NCI-H2227 (cell line): ENCODE results near the gene EYA3.

Source experiments
- DNase-seq: peaks from one replicate; lab custom pipeline; 2025; ENCODE audit not compliant: unreplicated experiment; lab: John Stamatoyannopoulos, UW

Gene EYA3

DNA sequence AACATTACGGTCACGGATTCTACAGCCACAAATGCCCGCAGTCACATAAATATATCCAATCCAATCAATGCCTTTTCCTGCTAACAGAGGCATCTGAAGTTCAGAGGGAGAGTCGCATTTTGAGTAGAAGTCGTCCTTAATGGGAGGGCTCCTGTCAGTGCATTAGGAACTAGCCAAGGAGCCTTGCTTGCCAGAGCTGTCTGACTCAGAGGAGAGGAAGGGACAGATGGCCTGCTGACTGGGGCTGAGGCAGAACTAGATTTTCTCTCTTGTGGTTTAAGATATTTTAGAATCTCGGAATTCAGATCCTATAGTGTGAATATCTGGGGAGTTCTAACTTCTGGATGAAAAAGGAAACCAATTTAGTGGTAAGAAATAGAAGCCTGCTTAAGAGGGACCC is 118.0 kb downstream of the EYA3 start:
- no peak for DNase-seq

DNA sequence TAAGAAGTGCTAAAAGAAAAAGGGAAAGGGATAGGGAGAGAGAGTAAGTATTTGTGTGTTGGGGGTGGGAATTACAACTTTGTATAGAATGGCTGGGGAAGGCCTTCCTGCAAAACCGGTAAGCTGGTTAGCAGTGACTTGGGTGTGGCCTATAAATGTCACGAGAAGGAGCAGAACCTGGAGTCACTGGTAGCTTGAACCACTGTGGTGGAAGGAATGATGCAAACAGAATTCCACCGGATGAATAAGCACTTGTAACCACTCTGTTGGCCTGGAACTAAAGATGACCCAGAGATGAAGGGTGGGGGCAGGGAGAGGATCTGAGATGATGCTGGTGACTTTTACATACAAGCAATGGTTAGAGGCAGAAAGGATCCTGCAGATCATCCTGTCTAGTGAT is 119.7 kb downstream of the EYA3 start:
- no peak for DNase-seq

DNA sequence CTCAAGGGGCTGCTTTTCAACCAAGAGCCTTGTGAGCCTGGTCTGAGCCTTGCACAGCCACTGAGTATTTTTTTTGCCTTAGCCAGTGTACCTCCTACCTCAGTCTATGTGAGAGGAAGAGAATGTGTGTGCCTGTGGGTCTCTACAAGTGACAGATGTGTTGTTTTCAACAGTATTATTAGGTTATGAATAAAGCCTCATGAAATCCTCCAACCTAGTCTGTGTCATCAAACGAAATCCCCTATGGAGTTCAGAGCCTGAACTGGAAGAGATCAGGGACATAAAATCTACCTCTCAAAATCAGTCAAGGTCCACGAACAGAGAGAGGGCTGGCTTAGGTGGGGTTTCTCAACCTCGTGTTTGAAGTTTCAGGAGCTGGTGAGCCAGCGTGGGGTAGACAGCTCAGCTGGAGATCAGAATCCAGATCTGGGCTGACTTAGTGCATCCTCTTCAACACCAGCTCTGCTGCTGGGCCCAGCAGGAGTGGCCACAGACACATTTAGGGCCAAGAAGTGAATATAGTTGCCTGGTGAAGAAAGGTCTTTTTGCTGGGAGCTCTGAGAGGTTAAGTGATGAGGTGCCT is 120.4 kb downstream of the EYA3 start:
- DNase-seq, result no peak

DNA sequence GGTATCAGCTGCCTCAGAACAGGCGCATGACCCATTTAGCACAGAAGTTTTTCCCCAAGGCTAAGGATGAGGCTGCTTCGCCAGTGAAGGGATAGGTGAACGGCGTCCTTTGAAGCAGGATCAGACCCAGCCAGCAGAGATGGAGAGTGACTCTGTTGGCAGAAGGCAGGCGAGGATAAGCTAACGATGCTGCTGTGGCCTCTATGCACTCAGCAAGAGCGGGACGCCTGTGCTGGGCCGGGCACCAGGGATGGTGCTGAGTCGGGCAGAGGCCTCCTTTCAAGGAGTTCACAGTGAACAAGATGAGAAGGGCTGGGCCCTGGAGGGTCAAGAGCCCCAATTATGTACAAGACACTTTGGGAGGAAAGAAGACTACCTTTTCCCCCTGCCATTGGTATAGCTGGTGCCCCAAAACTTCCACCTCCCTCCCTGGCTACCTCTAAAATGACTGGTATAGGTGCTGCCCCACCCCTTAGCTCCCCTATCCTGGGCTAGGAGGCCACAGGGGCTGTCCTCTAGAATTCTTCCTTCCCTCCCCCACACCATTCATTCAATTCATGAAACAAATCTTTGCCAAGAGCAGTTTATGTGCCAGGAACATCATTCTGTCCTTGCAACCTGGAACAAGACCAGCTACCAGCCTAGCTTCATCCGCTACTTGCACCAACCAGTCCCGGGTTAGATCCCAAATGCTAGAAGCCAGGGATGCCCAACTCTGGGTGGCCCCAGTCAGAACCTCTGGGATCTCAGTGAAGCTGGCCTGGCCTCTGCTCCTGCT is 121.1 kb downstream of the EYA3 start:
- DNase-seq, result no peak

DNA sequence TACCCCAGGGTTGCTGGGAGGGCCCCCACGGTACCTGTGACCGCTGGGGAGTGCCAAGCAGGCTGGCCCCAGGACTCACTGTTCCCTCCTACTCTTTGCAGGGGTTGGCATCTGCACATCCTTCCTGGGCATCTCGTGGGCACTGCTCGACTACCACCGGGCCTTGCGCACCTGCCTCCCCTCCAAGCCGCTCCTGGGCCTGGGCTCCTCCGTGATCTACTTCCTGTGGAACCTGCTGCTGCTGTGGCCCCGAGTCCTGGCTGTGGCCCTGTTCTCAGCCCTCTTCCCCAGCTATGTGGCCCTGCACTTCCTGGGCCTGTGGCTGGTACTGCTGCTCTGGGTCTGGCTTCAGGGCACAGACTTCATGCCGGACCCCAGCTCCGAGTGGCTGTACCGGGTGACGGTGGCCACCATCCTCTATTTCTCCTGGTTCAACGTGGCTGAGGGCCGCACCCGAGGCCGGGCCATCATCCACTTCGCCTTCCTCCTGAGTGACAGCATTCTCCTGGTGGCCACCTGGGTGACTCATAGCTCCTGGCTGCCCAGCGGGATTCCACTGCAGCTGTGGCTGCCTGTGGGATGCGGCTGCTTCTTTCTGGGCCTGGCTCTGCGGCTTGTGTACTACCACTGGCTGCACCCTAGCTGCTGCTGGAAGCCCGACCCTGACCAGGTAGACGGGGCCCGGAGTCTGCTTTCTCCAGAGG is 121.9 kb downstream of the EYA3 start:
- DNase-seq, result no peak

DNA sequence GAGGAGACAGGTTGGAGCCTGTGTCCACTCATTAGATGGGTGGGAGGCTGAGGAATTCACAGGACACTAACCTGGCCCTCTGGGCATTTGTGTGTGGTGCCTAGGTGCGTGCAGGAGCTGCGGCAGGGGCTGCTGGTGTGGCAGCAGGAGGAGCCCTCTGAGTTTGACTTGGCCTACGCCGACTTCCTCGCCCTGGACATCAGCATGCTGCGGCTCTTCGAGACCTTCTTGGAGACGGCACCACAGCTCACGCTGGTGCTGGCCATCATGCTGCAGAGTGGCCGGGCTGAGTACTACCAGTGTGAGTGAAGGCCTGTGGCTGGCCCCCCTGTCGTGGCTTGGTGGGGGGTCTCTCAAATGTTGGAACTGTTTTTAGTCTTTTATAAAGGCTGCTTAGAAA is 125.0 kb downstream of the EYA3 start:
- no peak for DNase-seq

DNA sequence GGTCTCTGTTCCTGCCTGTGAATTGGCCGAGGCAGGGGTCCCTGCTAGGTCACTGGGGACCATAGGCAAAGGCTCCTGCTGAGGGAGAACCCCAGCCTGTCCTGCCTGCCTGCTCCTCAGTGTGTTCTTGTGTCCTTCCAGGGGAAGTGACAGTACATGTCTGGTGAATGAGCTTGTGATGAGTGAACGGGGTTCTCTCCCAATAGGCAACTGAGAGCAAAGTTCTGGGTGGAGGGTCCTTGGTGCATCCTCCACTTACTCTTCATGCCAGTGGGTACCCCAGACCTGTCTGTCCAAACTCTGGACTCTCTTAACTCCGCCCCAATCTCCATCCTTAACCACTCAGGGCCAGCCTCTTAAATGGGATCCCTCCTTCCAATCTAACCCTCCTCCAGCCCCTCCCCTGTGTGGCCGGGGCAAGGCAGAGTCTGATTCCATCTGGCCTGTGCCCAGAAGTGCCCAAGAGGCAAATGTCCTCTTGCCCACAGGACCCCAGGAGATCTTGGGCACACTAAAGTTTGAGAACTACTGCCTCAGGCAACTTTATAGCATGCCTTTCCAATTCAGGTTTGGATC is 126.7 kb downstream of the EYA3 start:
- DNase-seq, result no peak

DNA sequence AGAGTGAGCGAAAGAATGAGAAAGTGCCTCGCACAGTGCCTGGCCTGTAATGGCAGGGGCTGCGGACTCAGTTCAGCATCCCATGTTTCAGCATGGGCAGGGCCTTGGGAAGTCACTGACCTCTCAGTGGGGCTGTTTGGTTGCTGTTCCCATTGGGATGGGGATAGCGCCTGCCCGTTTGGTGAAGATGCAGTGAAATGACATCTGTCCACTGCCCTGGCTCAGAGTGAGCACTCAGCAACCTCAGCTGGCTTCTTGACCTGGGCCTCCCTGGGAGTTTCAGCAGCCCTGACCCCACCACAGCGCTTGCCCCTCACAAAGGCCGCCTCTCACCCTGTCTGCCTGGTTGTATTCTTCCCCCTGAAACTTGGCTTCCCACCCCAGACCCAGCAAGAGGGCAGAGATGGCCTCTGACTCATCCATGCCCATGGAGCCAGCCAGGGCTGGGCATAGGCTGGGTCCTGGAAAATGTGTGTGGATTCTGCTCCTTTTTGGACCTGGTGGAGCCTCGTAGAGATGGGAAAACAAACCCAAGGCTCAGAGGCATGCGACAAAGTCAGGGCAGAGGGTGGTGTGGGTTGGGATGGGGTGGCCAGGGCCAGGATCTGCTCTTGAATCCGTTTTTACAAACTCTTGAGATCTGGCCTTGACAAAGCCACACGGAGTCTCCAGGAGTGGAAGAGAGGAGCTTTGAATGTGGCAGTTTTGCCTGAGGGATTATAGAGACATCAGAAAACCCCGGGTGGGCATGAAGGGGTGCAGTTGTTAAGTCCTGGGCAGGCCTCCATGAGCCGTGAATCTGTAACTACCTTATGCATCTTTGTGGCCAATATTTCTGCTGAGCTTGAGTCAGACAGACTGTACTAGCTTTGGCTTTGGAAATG is 127.4 kb downstream of the EYA3 start:
- DNase-seq, result no peak

DNA sequence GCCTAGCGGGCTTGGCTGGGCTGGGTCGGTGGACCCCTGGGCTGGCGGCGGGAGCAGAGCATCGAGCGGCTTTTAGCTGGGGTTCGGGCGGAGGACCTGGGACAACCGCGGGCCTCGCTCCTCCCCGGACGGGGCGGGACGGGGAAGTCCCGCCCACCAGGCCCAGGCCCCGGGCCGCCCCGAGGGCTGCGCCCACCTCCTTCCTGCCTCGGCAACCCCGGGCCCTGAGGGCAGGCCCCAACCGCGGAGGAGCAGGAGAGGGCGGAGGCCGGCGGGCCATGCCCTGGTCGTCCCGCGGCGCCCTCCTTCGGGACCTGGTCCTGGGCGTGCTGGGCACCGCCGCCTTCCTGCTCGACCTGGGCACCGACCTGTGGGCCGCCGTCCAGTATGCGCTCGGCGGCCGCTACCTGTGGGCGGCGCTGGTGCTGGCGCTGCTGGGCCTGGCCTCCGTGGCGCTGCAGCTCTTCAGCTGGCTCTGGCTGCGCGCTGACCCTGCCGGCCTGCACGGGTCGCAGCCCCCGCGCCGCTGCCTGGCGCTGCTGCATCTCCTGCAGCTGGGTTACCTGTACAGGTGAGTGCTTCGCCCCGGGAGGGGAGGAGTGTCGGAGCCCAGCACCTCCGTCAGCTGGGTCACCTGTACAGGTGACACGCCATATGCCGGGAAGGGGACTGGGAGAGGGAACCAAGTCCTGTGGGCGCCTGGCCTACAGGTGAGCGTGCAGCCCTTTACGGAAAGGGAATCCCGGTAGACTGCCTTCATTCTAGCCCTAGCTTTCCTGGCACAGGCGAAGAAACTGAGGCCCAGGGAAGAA is 128.4 kb downstream of the EYA3 start, which contains the start of gene XKR8:
Gene XKR8 (plus strand): TSS at position 182 of the 812 bp plus-strand sequence. CDS start 97 bp downstream, at position 279.
- no peak for DNase-seq

DNA sequence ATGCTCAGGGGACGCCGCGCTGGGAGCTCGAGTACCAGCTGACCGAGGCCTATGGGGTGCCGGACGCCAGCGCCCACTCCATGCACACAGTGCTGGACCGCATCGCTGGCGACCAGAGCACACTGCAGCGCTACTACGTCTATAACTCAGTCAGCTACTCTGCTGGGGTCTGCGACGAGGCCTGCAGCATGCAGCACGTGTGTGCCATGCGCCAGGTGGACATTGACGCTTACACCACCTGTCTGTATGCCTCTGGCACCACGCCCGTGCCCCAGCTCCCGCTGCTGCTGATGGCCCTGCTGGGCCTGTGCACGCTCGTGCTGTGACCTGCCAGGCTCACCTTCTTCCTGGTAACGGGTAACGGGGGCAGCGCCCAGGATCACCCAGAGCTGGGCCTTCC is 129.9 kb downstream of the EYA3 start:
- DNase-seq, result no peak

DNA sequence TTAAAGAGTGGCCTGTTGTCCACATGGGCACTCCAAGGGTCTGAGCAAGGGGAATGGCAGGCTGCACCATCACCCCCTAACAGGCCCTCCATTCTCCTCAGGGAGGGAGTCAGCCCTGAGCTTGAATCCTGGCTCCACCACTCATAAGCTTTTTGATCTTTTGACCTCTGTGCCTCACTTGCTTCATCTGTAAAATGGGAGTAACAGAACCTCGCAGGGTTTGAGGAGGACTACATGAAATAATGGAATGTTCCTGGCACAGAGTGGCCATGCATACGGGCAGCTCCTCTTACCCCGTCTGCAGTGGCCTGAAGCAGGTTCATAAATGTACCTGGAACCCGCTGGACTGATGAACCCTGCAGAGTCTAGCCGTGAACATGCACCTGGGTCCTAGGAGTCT is 130.8 kb downstream of the EYA3 start:
- no peak for DNase-seq

DNA sequence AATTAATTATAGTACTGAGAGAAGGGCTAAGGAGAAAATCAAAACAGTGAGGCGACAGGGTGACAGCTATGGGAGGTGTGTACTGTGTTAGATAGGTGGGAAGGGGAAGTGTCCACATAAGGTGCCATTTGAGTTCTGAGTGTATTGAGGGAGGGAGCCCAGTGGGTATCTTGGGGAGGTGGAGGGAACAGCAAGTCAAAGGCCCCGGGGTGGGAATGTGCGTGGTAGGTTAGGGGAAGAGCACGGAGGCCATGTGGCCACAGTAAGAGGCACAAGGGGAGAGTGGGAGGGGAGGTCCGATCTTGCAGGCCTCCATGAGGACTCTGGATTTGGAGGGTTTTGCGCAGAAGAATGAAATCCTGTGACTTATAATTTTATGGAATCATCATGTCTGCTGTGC is 131.6 kb downstream of the EYA3 start:
- DNase-seq, result no peak

DNA sequence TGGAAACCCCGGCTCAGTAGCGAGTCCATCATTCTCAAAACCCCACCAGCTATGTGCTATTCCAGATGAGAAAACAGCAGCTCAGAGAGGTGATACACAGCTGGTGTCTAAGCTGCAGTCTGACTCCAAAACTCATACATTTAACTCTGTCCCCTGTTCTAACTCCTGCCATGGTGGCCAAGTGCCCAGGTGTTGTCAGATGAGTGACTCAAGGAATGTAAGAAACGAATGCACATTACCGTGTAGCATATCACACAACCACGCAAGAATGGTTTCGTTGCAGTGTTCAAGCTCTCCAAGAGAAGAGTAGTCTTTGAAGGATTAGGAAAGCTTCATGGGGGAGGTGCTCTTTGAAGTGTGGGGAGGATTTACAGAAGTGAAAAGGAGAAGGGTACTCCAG is 133.3 kb downstream of the EYA3 start:
- no peak for DNase-seq

DNA sequence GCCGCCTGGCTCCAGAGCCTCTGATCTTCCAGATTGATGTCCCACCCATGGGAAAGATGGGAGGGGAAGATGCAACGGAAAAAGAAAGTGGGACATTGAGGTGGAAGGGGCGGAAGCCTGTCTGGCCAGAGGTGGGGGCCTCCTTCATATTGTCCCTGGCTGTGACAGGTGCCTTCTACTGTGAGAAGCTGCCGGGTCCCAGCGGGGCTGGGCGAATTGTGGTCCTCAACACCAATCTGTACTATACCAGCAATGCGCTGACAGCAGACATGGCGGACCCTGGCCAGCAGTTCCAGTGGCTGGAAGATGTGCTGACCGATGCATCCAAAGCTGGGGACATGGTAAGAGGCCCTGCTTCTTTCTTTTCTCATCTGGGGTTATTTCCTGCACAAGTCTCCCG is 134.2 kb downstream of the EYA3 start:
- DNase-seq, result no peak

DNA sequence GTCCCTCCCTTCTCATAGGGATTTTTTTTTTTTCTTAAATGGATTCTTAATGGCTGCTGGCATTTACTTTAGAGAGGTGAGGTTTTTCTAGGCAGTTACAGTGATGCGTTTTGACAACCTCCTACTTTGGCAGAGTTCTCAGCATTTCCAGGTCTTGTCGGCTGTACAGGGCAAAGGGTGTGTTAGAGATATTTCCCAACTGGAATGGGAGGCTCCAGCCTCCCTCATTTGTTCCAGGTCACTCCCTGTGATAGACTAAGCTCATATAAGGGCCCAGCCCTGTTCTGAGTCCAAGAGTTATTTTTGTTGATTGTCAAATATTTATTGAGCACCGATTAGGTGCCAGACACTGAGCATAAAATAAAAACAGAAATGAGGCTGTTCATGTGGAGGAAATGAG is 136.3 kb downstream of the EYA3 start:
- no peak for DNase-seq

DNA sequence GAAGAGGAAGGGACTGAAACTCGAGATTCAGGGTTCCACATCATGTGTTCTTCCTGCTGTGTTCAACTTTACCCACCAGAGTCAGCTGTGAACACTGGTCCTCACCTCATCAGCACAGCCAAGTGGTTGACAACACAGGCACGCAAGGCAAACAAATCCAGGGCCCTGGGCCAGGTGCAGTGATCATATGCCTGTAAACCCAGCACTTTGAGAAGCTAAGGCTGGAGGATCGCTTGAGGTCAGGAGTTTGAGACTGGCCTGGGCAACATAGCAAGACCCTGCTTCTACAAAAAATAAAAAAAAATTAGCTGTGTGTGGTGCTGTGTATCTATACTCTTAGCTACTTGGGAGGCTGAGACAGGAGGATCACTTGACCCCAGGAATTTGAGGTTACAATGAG is 137.0 kb downstream of the EYA3 start:
- no peak for DNase-seq

DNA sequence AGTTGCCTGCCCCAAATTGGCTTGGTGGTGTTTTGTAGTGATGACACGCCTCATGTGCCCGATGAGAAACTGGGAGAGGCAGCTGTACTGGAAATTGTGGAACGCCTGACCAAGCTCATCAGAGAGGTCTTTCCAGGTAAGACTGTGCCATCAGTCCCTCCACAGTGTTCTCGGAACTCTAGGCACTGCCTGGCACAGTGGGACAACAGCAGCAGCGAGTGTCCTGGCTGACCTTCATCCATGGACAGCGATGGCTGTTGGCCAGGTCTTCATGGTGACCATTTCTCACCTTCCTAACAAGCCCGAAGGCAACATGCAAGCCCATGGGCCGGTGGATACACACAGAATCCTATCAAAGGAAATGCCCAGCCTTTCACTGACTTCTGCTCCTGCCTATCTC is 139.4 kb downstream of the EYA3 start:
- no peak for DNase-seq

DNA sequence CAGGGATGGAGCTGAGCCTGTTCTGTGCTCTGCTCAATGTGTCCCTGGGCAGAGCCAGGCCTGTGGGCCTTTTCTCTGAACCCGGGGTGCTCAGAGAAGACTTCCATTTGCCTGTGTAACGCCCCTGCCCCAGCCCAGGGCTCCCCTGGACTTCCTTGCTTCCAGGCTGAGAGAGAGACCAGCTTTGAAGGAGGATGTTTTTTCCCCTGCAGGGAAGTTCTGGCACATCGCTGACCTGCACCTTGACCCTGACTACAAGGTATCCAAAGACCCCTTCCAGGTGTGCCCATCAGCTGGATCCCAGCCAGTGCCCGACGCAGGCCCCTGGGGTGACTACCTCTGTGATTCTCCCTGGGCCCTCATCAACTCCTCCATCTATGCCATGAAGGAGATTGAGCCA is 143.4 kb downstream of the EYA3 start:
- no peak for DNase-seq

DNA sequence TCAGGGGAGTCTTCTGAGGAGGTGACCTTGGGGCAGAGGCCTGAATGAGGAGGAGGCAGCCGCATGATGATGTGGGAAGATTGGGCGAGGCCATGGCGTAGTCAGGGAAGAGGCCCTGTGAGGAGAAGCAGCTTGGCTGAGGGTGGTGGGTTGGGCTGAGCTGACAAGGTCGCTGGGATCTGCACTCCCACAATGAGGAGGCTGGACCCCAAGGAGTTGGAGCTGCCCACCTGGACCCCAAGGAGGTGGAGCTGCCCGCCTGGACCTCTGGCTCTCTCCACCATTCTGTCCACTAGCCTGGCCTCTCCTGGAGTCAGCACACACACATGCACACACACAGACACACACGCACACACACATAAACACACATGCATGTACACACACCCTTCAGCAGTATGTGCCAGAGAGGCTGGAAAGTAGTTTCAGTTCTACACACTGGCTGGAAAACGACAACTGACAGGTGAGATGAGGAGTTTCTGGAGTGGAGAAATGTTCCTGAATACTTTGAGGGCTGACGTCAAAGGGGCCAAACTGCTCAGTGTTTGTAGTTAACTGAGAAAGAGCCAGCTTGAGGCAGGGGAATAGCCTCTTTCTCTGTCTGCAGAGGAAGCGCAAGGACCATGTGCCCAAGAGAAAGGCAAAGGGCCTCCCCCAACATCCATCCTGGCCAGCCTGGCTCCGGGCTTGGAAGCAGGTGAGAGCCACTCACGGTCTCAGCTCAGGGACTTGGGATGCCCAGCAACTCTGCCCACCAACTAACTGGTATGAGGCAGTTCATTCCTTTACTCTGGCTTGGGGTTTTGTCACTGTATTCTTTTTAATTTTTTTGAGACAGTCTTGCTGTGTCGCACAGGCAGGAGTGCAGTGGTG is 146.5 kb downstream of the EYA3 start:
- no peak for DNase-seq
